HFF-Myc (cell line): ENCODE measurements around the gene SLX9.

Experiments
- DNase-seq: peaks from one replicate; pipeline ENCODE4 v3.0.0-alpha.2; 2011; ENCODE audit warnings: low read depth; ENCODE audit errors: extremely low read depth
- H3K4me3 ChIP-seq: replicated peaks from 2 replicates; pipeline ENCODE4 v1.5.1; 2011; ENCODE audit warnings: low read depth, mild to moderate bottlenecking, control low read depth, low read length
- CTCF ChIP-seq: IDR thresholded peaks from 2 replicates; pipeline ENCODE4 v1.5.1; 2012; ENCODE audit warnings: mild to moderate bottlenecking, low read depth, low read length, control low read depth; ENCODE audit errors: missing control alignments

Gene SLX9

GRCh38 chr21:44947930-44948331 is 8.1 kb downstream of the SLX9 start:
- no peak for TF ChIP-seq CTCF
- no peak overlapping the region for H3K4me3 ChIP-seq
- DNase-seq: no peak

- no peak for TF ChIP-seq CTCF
- DNase-seq: no peak
- no peak overlapping the region for H3K4me3 ChIP-seq
Measured at GRCh38 chr21:44948426-44949120, 8.7 kb downstream of the SLX9 start.

- H3K4me3 ChIP-seq: no peak overlapping the region
- no peak for DNase-seq
- no peak for TF ChIP-seq CTCF
Measured at GRCh38 chr21:44949161-44949778, 9.4 kb downstream of the SLX9 start.

- no peak overlapping the region for H3K4me3 ChIP-seq
- DNase-seq: no peak
- TF ChIP-seq CTCF: peak; percentile 90
Measured at GRCh38 chr21:44949779-44950198, 10.0 kb downstream of the SLX9 start.

GRCh38 chr21:44950351-44950750 is 10.5 kb downstream of the SLX9 start:
- no peak for DNase-seq
- H3K4me3 ChIP-seq: no peak overlapping the region
- no peak for TF ChIP-seq CTCF

- no peak for DNase-seq
- no peak for TF ChIP-seq CTCF
- H3K4me3 ChIP-seq: no peak overlapping the region
Measured at GRCh38 chr21:44951186-44951915, 11.5 kb downstream of the SLX9 start.
